Activated CD8-positive, alpha-beta memory T cell treated with anti-CD3 and anti-CD28 coated beads for 4 hours (primary cell): ENCODE measurements around the gene MTA1.

ENCODE experiments used
- DNase-seq, 2 donors: peaks; one replicate each; pipeline ENCODE4 v3.0.0-alpha.2; 2020; ENCODE audit warnings: low read depth in 2 of 2

The MTA1 gene

GRCh38 chr14:105424861-105425260, 5.2 kb downstream of the MTA1 start:
- no peak for DNase-seq

- no peak for DNase-seq
Measured at GRCh38 chr14:105425823-105426247, 6.2 kb downstream of the MTA1 start.

- DNase-seq = no peak
Measured at GRCh38 chr14:105426416-105427130, 6.9 kb downstream of the MTA1 start.

GRCh38 chr14:105427412-105427811, 7.8 kb downstream of the MTA1 start:
- DNase-seq = no peak

- DNase-seq = no peak
Measured at GRCh38 chr14:105427936-105428485, 8.4 kb downstream of the MTA1 start.

GRCh38 chr14:105430042-105430441, 10.4 kb downstream of the MTA1 start:
- DNase-seq = no peak

- no peak for DNase-seq
Measured at GRCh38 chr14:105430565-105430964, 10.9 kb downstream of the MTA1 start.

- DNase-seq = no peak
Measured at GRCh38 chr14:105431256-105431655, 11.6 kb downstream of the MTA1 start.

GRCh38 chr14:105432657-105433056, 13.0 kb downstream of the MTA1 start:
- DNase-seq = no peak

GRCh38 chr14:105433161-105433605, 13.6 kb downstream of the MTA1 start:
- no peak for DNase-seq

GRCh38 chr14:105436402-105436801, 16.8 kb downstream of the MTA1 start:
- no peak for DNase-seq

- no peak for DNase-seq
Measured at GRCh38 chr14:105436891-105437722, 17.5 kb downstream of the MTA1 start.

- no peak for DNase-seq
Measured at GRCh38 chr14:105437723-105438500, 18.3 kb downstream of the MTA1 start.

GRCh38 chr14:105439179-105439578, 19.6 kb downstream of the MTA1 start:
- DNase-seq = no peak

- no peak for DNase-seq
Measured at GRCh38 chr14:105439710-105440553, 20.3 kb downstream of the MTA1 start.

- DNase-seq = no peak
Measured at GRCh38 chr14:105440554-105440900, 20.9 kb downstream of the MTA1 start.

- DNase-seq = no peak
Measured at GRCh38 chr14:105440992-105441391, 21.4 kb downstream of the MTA1 start.

GRCh38 chr14:105442125-105442524, 22.5 kb downstream of the MTA1 start:
- no peak for DNase-seq

GRCh38 chr14:105442834-105443233, 23.2 kb downstream of the MTA1 start:
- no peak for DNase-seq

GRCh38 chr14:105444859-105445258, 25.2 kb downstream of the MTA1 start:
- no peak for DNase-seq

GRCh38 chr14:105445290-105445689, 25.7 kb downstream of the MTA1 start:
- no peak for DNase-seq
